ENCODE results near the gene GGA1.
"Not testable (repeated sequence)": the region's sequence is repeated elsewhere in the genome, so short reads cannot be mapped to it uniquely, and the experiment has no call there.

GGA1 gene

GRCh38 chr22:37607010-37607934, 1.4 kb upstream of the GGA1 start:
- FAIRE-seq (no peak), DNase-seq (ENCODE audit: low spot score) (peak; percentile 55)

GRCh38 chr22:37607935-37608476, 628 bp upstream of the GGA1 start:
- FAIRE-seq (no peak), DNase-seq (ENCODE audit: low spot score) (no peak)

GRCh38 chr22:37609240-37610152, 862 bp downstream of the GGA1 start:
- FAIRE-seq: no peak
- peak; percentile 21 for DNase-seq (ENCODE audit: low spot score)

GRCh38 chr22:37610153-37610475, 1.5 kb downstream of the GGA1 start:
- DNase-seq (ENCODE audit: low spot score); FAIRE-seq: not testable (repeated sequence)

- FAIRE-seq (no peak), DNase-seq (ENCODE audit: low spot score) (no peak)
Measured at GRCh38 chr22:37610480-37611129, 2.0 kb downstream of the GGA1 start.

- DNase-seq (ENCODE audit: low spot score) (no peak), FAIRE-seq (no peak)
Measured at GRCh38 chr22:37611207-37611606, 2.6 kb downstream of the GGA1 start.

- FAIRE-seq: no peak
Measured at GRCh38 chr22:37616201-37617083, 7.8 kb downstream of the GGA1 start.

GRCh38 chr22:37617431-37617830, 8.8 kb downstream of the GGA1 start:
- no peak for FAIRE-seq
- DNase-seq (ENCODE audit: low spot score): no peak

More at GRCh38 chr22:37616201-37617083, 7.8 kb downstream of the GGA1 start:
- DNase-seq (ENCODE audit: low spot score): peak; percentile 4

GRCh38 chr22:37618072-37618656, 9.5 kb downstream of the GGA1 start:
- FAIRE-seq: no peak

GRCh38 chr22:37618674-37619073, 10.0 kb downstream of the GGA1 start:
- FAIRE-seq: no peak
- no peak for DNase-seq (ENCODE audit: low spot score)

More at GRCh38 chr22:37618072-37618656, 9.5 kb downstream of the GGA1 start:
- no peak for DNase-seq (ENCODE audit: low spot score)

GRCh38 chr22:37619991-37620390, 11.4 kb downstream of the GGA1 start:
- DNase-seq (ENCODE audit: low spot score) (no peak), FAIRE-seq (no peak)

GRCh38 chr22:37621352-37621860, 12.8 kb downstream of the GGA1 start:
- FAIRE-seq (no peak), DNase-seq (ENCODE audit: low spot score) (no peak)

- peak; percentile 12 for DNase-seq (ENCODE audit: low spot score)
Measured at GRCh38 chr22:37623075-37624016, 14.7 kb downstream of the GGA1 start.

GRCh38 chr22:37624017-37624365, 15.4 kb downstream of the GGA1 start:
- FAIRE-seq: no peak

More at GRCh38 chr22:37623075-37624016, 14.7 kb downstream of the GGA1 start:
- no peak for FAIRE-seq

GRCh38 chr22:37624876-37625275, 16.2 kb downstream of the GGA1 start:
- no peak for FAIRE-seq

More at GRCh38 chr22:37624017-37624365, 15.4 kb downstream of the GGA1 start:
- no peak for DNase-seq (ENCODE audit: low spot score)

GRCh38 chr22:37625737-37626136, 17.1 kb downstream of the GGA1 start:
- no peak for DNase-seq (ENCODE audit: low spot score)

More at GRCh38 chr22:37624876-37625275, 16.2 kb downstream of the GGA1 start:
- no peak for DNase-seq (ENCODE audit: low spot score)

GRCh38 chr22:37626144-37626543, 17.5 kb downstream of the GGA1 start:
- DNase-seq (ENCODE audit: low spot score): no peak
- FAIRE-seq: no peak

More at GRCh38 chr22:37625737-37626136, 17.1 kb downstream of the GGA1 start:
- no peak for FAIRE-seq

GRCh38 chr22:37626556-37627075, 18.0 kb downstream of the GGA1 start:
- no peak for DNase-seq (ENCODE audit: low spot score)
- no peak for FAIRE-seq

Measured in RCC 7860 (cell line).